Liver (tissue), 9 donors: ENCODE results near the gene FAM228B. TPM values are rescaled to one million over a fixed set of nuclear protein-coding genes. Genes with fewer than 3 reads are reported as not detected.

Source experiments
- DNase-seq: peaks from one replicate; pipeline ENCODE4 v3.0.0-alpha.2; 2017; ENCODE audit warnings: low spot score
- H3K27ac ChIP-seq, 2 donors: one replicate each; pipeline ENCODE4 v1.7.0; 2013; ENCODE audit warnings: inconsistent platforms in 2 of 2, low read length in 2 of 2, control low read depth in 1 of 2, low read depth in 1 of 2, mild to moderate bottlenecking in 1 of 2
- H3K27me3 ChIP-seq, 4 donors: one replicate each; pipeline versions ENCODE4 v1.6.1 to v1.7.0; 2013; ENCODE audit warnings: low read length in 3 of 4, inconsistent platforms in 1 of 4, mild to moderate bottlenecking in 1 of 4, moderate library complexity in 1 of 4; ENCODE audit not compliant: control insufficient read depth in 4 of 4, insufficient read depth in 4 of 4
- H3K36me3 ChIP-seq, 4 donors: one replicate each; pipeline versions ENCODE4 v1.6.1 to v1.7.0; 2013; ENCODE audit warnings: low read length in 3 of 4, mild to moderate bottlenecking in 3 of 4, low read depth in 1 of 4, moderate library complexity in 1 of 4; ENCODE audit not compliant: control insufficient read depth in 4 of 4, insufficient read depth in 3 of 4
- H3K4me1 ChIP-seq, 4 donors: one replicate each; pipeline versions ENCODE4 v1.6.1 to v1.7.0; 2013; ENCODE audit warnings: low read length in 3 of 4, mild to moderate bottlenecking in 3 of 4, moderate library complexity in 1 of 4; ENCODE audit not compliant: control insufficient read depth in 4 of 4, insufficient read depth in 4 of 4
- H3K4me3 ChIP-seq, 3 donors: one replicate each; pipeline versions ENCODE4 v1.6.1 to v1.7.0; 2013; ENCODE audit warnings: low read length in 3 of 3, control low read depth in 1 of 3, low read depth in 1 of 3, mild to moderate bottlenecking in 1 of 3
- H3K9ac ChIP-seq, 2 donors: one replicate each; pipeline ENCODE4 v1.7.0; 2013; ENCODE audit warnings: low read length in 2 of 2, mild to moderate bottlenecking in 2 of 2, moderate library complexity in 2 of 2, control low read depth in 1 of 2, low read depth in 1 of 2
- H3K9me3 ChIP-seq, 4 donors: one replicate each; pipeline versions ENCODE4 v1.6.1 to v1.7.0; 2013; ENCODE audit warnings: low read length in 3 of 4; ENCODE audit not compliant: control insufficient read depth in 4 of 4
- ATF3 ChIP-seq: IDR thresholded peaks from 2 replicates; pipeline ENCODE4 v1.6.1; 2016; ENCODE audit warnings: antibody characterized with exemption
- EGR1 ChIP-seq, 2 donors: IDR thresholded peaks; 2 replicates each; pipeline ENCODE4 v1.6.1; 2016 to 2018; ENCODE audit warnings: antibody characterized with exemption in 2 of 2, low read depth in 2 of 2
- FOXA1 ChIP-seq: IDR thresholded peaks from 2 replicates; pipeline ENCODE4 v1.6.1; 2016; ENCODE audit warnings: antibody characterized with exemption
- HNF4G ChIP-seq: IDR thresholded peaks from 2 replicates; pipeline ENCODE4 v1.6.1; 2016; ENCODE audit warnings: antibody characterized with exemption
- JUND ChIP-seq, 2 donors: IDR thresholded peaks; 2 replicates each; pipeline ENCODE4 v1.6.1; 2016; ENCODE audit warnings: antibody characterized with exemption in 2 of 2
- MAX ChIP-seq: IDR thresholded peaks from 2 replicates; pipeline ENCODE4 v1.6.1; 2016; ENCODE audit warnings: antibody characterized with exemption
- NR2F2 ChIP-seq: IDR thresholded peaks from 2 replicates; pipeline ENCODE4 v1.6.1; 2016; ENCODE audit warnings: antibody characterized with exemption
- RAD21 ChIP-seq, 2 donors: IDR thresholded peaks; 2 replicates each; pipeline ENCODE4 v1.6.1; 2016; ENCODE audit warnings: antibody characterized with exemption in 2 of 2, mild to moderate bottlenecking in 2 of 2
- RXRA ChIP-seq, 2 donors: IDR thresholded peaks; 2 replicates each; pipeline ENCODE4 v1.6.1; 2017 to 2018; ENCODE audit warnings: antibody characterized with exemption in 2 of 2, mild to moderate bottlenecking in 1 of 2
- SP1 ChIP-seq: IDR thresholded peaks from 2 replicates; pipeline ENCODE4 v1.6.1; 2018; ENCODE audit warnings: antibody characterized with exemption, mild to moderate bottlenecking
- WGBS: extraction: QIAGEN DNeasy Blood & Tissue Kit; methylation state at CpG from one replicate; pipeline ENCODE4 v1.1.7; 2013; 5-methylcytosine and 5-hydroxymethylcytosine counted together
- polyA plus RNA-seq, 2 donors: library from polyadenylated mRNA; stranded (reverse) in 1 of 2; unstranded in 1 of 2; fragments of 200-250 nt in 1 of 2; fragments of >200 nt in 1 of 2; fragmentation: Nextera tagmentation in 1 of 2; extraction: Ambion mirVana in 1 of 2; gene quantifications; one replicate each; pipeline versions ENCODE4 v1.2.1 to v1.2.3, GENCODE V29; 2013 to 2015
- total RNA-seq, 2 donors: library from RNA; depleted of rRNA; stranded (reverse); fragments of >200 nt; gene quantifications; one replicate each; pipeline ENCODE4 v1.2.3, GENCODE V29; 2014
- donor health status: healthy.
- donor health status: healthy.
- donor health status: healthy.
- donor health status: healthy.
- donor health status: healthy.

The FAM228B gene
- total RNA-seq (1 to 10 TPM; 4.1 to 4.2 TPM), polyA plus RNA-seq (1 to 10 TPM in 1 of 2 donors, under 1 TPM in 1; 0.68 to 3.5 TPM)

GRCh38 chr2:24123195-24123921, at the start of gene FAM228B, which contains the start of gene PFN4:
Gene FAM228B (plus strand): TSS chr2:24123469. CDS start chr2:24124362, 893 bp downstream.
Gene PFN4 (minus strand): TSS chr2:24123334. CDS start chr2:24122535, 799 bp downstream.
- 1% methylated on average over 103 of the region's 103 CpGs for WGBS
- peak within 1 kb of the TSS; percentile 74 to 79 (median 75) for H3K4me3 ChIP-seq
- peaks cover 0 to 11% (median 6%) of the 10 kb centered on the region in 4 donors for H3K4me1 ChIP-seq
- peak within 1 kb of the TSS; percentile 74 to 83 for H3K27ac ChIP-seq
- DNase-seq = peak; percentile 80
- no peaks in the 10 kb centered on the region for H3K36me3 ChIP-seq
- TF ChIP-seq RAD21 (IDR thresholded peaks at IDR 0.05) (no peak), SP1 (no peak), RXRA (IDR thresholded peaks at IDR 0.05) (no peak), HNF4G (no peak), ATF3 (no peak), JUND (IDR thresholded peaks at IDR 0.05) (no peak)
- H3K9ac ChIP-seq = peak within 1 kb of the TSS; percentile 79 to 84
- H3K27me3 ChIP-seq = no peaks in the 10 kb centered on the region
- H3K9me3 ChIP-seq = no peaks in the 10 kb centered on the region

GRCh38 chr2:24073816-24074215, 49.5 kb upstream of the FAM228B start:
- Histone ChIP-seq H3K9me3 (no peaks in the 10 kb centered on the region), H3K27ac (no peak overlapping the region), H3K4me1 (peaks cover 1 to 22% (median 9%) of the 10 kb centered on the region in 4 donors), H3K9ac (no peak overlapping the region), H3K27me3 (no peaks in the 10 kb centered on the region), H3K36me3 (peaks cover 0 to 34% (median 11%) of the 10 kb centered on the region in 4 donors), H3K4me3 (no peak overlapping the region)
- 91% methylated on average over 6 of the region's 6 CpGs for WGBS
- TF ChIP-seq HNF4G (no peak), MAX (no peak)
- no peak for DNase-seq

- Histone ChIP-seq H3K9me3 (no peaks in the 10 kb centered on the region), H3K4me3 (peak overlapping the region; percentile 55 to 97 (median 81)), H3K27me3 (no peaks in the 10 kb centered on the region), H3K27ac (no peak overlapping the region), H3K9ac (peak overlapping the region; percentile 61 to 65), H3K4me1 (peaks cover 1 to 22% (median 9%) of the 10 kb centered on the region in 4 donors), H3K36me3 (peaks cover 0 to 22% (median 10%) of the 10 kb centered on the region in 4 donors)
- WGBS = 71% methylated on average over 5 of the region's 5 CpGs
- no peak for DNase-seq
- no peak for TF ChIP-seq ATF3
- TF ChIP-seq NR2F2 = no peak
- no peak for TF ChIP-seq FOXA1
- no peak for TF ChIP-seq EGR1 (IDR thresholded peaks at IDR 0.05; ENCODE audit: low read depth in 2 of 2)
- TF ChIP-seq JUND (IDR thresholded peaks at IDR 0.05) = no peak
These were observed 48.0 kb upstream of the FAM228B start for GRCh38 chr2:24075259-24075658.
